Activated CD4-positive, alpha-beta T cell treated with anti-CD3 and anti-CD28 coated beads for 36 hours (primary cell): ENCODE data around the gene C1orf53. TPM values are rescaled to one million over a fixed set of nuclear protein-coding genes. Genes with fewer than 3 reads are reported as not detected.
"Not testable (repeated sequence)": the region's sequence is repeated elsewhere in the genome, so short reads cannot be mapped to it uniquely, and the experiment has no call there.

Source experiments
- ATAC-seq: fragments of 200-7000 bp; cut with Tn5 transposase; one replicate; pipeline ENCODE4 v1.10.0; 2021; ENCODE audit warnings: mild to moderate bottlenecking, moderate library complexity
- CTCF ChIA-PET: fragments of 350-600 bp; sonication (Branson Sonifier 250); formaldehyde crosslinking; loops from one replicate; lab custom pipeline; 2021; ENCODE audit warnings: antibody characterized with exemption; lab: Charles Lee
- POLR2A ChIA-PET: fragments of 350-600 bp; sonication (Branson Sonifier 250); formaldehyde crosslinking; loops from one replicate; lab custom pipeline; 2021; ENCODE audit warnings: antibody characterized with exemption, inconsistent platforms; lab: Charles Lee
- DNase-seq: peaks from one replicate; pipeline ENCODE4 v3.0.0-alpha.2; 2020
- H3K27ac Mint-ChIP-seq: one replicate; pipeline ENCODE4 v1.8.0; 2021; ENCODE audit warnings: mixed read lengths
- H3K27me3 Mint-ChIP-seq: one replicate; pipeline ENCODE4 v1.8.0; 2021; ENCODE audit warnings: mixed read lengths
- H3K36me3 Mint-ChIP-seq: one replicate; pipeline ENCODE4 v1.8.0; 2021; ENCODE audit warnings: low read depth, mixed read lengths
- H3K4me1 Mint-ChIP-seq: one replicate; pipeline ENCODE4 v1.8.0; 2021; ENCODE audit warnings: mixed read lengths
- H3K4me3 Mint-ChIP-seq: one replicate; pipeline ENCODE4 v1.8.0; 2021; ENCODE audit warnings: mild to moderate bottlenecking, moderate library complexity, mixed read lengths
- H3K9me3 Mint-ChIP-seq: one replicate; pipeline ENCODE4 v1.8.0; 2021; ENCODE audit warnings: low read depth, mixed read lengths
- intact Hi-C, 2 experiments: fragments of 100-400 bp; cut with DNase I in 1 of 2; cut with micrococcal nuclease in 1 of 2; formaldehyde crosslinking; loops; one replicate each; pipeline versions ENCODE4 v1.14.2 to v1.15.1; 2022 to 2024; cut with DNase I, micrococcal nuclease
- total RNA-seq, 2 experiments: library from RNA; stranded (reverse); gene quantifications; one replicate each; pipeline ENCODE4 v1.2.3, GENCODE V29; 2021

The C1orf53 gene
- total RNA-seq, 2 experiments from 2014 or later: 0.66 TPM; not detected in 1

DNA sequence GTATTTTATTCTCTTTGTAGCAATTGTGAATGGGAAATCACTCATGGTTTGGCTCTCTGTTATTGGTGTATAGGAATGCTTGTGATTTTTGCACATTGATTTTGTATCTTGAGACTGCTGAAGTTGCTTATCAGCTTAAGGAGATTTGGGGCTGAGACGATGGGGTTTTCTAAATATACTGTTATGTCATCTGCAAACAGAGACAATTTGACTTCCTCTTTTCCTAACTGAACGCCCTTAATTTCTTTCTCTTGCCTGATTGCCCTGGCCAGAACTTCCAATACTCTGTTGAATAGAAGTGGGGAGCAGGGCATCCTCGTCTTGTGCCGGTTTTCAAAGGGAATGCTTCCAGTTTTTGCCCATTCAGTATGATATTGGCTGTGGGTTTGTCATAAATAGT is 22.0 kb upstream of the C1orf53 start:
- DNase-seq, H3K4me3 Mint-ChIP-seq, H3K4me1 Mint-ChIP-seq, CTCF ChIA-PET, ATAC-seq, H3K36me3 Mint-ChIP-seq, H3K27ac Mint-ChIP-seq, intact Hi-C loops: not testable (repeated sequence)
- POLR2A ChIA-PET: interaction anchor here (0.7 kb wide), 1 partner anchor 24 kb away, joined by 3 read pairs; no protein-coding TSS in a partner anchor
- Mint-ChIP-seq H3K27me3 (peaks cover 12% of the 10 kb centered on the region), H3K9me3 (peaks cover 15% of the 10 kb centered on the region)

GRCh38 chr1:197882241-197882640 is 20.2 kb upstream of the C1orf53 start:
- CTCF ChIA-PET, H3K4me3 Mint-ChIP-seq, ATAC-seq, DNase-seq, POLR2A ChIA-PET, H3K4me1 Mint-ChIP-seq, intact Hi-C loops, H3K9me3 Mint-ChIP-seq, H3K36me3 Mint-ChIP-seq, H3K27ac Mint-ChIP-seq: not testable (repeated sequence)
- peaks cover 12% of the 10 kb centered on the region for H3K27me3 Mint-ChIP-seq

GRCh38 chr1:197884173-197884572 is 18.3 kb upstream of the C1orf53 start:
- ChIA-PET POLR2A (no interaction called here), CTCF (no interaction called here)
- DNase-seq (no peak), ATAC-seq (no peak)
- H3K4me1 Mint-ChIP-seq: no peaks in the 10 kb centered on the region
- intact Hi-C loops: no loop called here
- H3K9me3 Mint-ChIP-seq: no peaks in the 10 kb centered on the region
- no peaks in the 10 kb centered on the region for H3K36me3 Mint-ChIP-seq
- H3K27ac Mint-ChIP-seq: no peak overlapping the region
- no peak overlapping the region for H3K4me3 Mint-ChIP-seq
- H3K27me3 Mint-ChIP-seq: peaks cover 19% of the 10 kb centered on the region

DNA sequence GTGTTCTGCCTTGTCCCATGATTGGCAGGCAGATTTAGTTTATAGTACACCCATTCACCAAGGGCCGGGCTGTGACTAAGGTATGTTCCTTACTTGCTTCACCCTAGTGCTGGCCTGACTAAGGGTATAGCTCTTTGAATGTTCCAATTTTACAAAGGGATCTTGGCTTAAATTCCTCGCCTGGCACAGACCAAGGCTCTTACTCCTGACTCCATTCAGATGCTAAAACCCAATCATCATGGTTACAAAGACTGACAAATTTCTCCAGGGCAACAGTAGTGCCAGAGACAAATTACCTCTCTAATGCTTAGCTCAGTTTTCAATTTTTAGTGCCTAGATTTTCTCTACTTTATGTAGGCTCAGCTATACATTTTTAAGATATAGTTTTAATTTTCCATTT is 11.5 kb upstream of the C1orf53 start:
- CTCF ChIA-PET: interaction anchor here (0.8 to 2.7 kb wide), 3 partner anchors 17 to 273 kb away, joined by 3 to 6 read pairs (median 3); no protein-coding TSS in a partner anchor

DNA sequence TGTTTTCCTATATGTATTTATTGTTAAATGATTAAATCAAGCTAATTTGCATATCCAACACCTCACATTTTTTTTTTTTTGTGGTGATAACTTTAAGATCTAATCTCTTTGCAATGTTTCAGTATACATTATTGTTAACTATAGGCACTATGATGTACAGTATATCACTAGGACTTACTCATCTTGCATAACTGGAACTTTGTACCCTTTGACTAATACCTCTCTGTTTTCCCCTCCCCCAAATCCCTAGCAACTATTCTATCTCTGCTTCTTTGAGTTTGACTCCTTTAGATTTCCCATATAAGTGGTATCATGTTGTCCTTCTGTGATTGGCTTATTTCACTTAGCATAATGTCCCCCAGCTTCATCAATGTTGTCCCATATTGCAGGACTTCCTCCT is 9.7 kb upstream of the C1orf53 start:
- H3K4me3 Mint-ChIP-seq: no peak overlapping the region
- ChIA-PET POLR2A (no interaction called here), CTCF (interaction anchor here (1.0 to 2.7 kb wide), 2 partner anchors 24 to 31 kb away, joined by 3 to 6 read pairs; no protein-coding TSS in a partner anchor)
- H3K4me1 Mint-ChIP-seq: no peaks in the 10 kb centered on the region
- H3K9me3 Mint-ChIP-seq: no peaks in the 10 kb centered on the region
- DNase-seq (no peak), ATAC-seq (no peak)
- intact Hi-C loops: no loop called here
- no peaks in the 10 kb centered on the region for H3K36me3 Mint-ChIP-seq
- H3K27ac Mint-ChIP-seq: no peak overlapping the region
- H3K27me3 Mint-ChIP-seq: peaks cover 31% of the 10 kb centered on the region

More for the DNA sequence above, 11.5 kb upstream of the C1orf53 start:
- H3K9me3 Mint-ChIP-seq: no peaks in the 10 kb centered on the region
- DNase-seq (no peak), ATAC-seq (no peak)
- no peak overlapping the region for H3K4me3 Mint-ChIP-seq
- no peaks in the 10 kb centered on the region for H3K36me3 Mint-ChIP-seq
- H3K27me3 Mint-ChIP-seq: peaks cover 24% of the 10 kb centered on the region
- intact Hi-C loops: no loop called here
- H3K27ac Mint-ChIP-seq: no peak overlapping the region
- POLR2A ChIA-PET: no interaction called here
- H3K4me1 Mint-ChIP-seq: no peaks in the 10 kb centered on the region

GRCh38 chr1:197896301-197896700 is 6.1 kb upstream of the C1orf53 start:
- CTCF ChIA-PET: no interaction called here
- no peak for ATAC-seq
- Mint-ChIP-seq H3K9me3 (no peaks in the 10 kb centered on the region), H3K36me3 (no peaks in the 10 kb centered on the region), H3K27me3 (peaks cover 28% of the 10 kb centered on the region), H3K4me1 (peaks cover 1% of the 10 kb centered on the region), H3K27ac (no peak overlapping the region), H3K4me3 (no peak overlapping the region)
- POLR2A ChIA-PET: no interaction called here
- DNase-seq: no peak
- intact Hi-C loops: no loop called here

- H3K4me1 Mint-ChIP-seq: peaks cover 14% of the 10 kb centered on the region
- H3K27ac Mint-ChIP-seq: no peak overlapping the region
- intact Hi-C loops: no loop called here
- ChIA-PET CTCF (interaction anchor here (0.6 kb wide), 1 partner anchor 189 kb away, joined by 3 read pairs; no protein-coding TSS in a partner anchor), POLR2A (no interaction called here)
- H3K27me3 Mint-ChIP-seq: peaks cover 25% of the 10 kb centered on the region
- no peaks in the 10 kb centered on the region for H3K9me3 Mint-ChIP-seq
- no peak for DNase-seq
- H3K4me3 Mint-ChIP-seq: no peak overlapping the region
- no peak for ATAC-seq
- no peaks in the 10 kb centered on the region for H3K36me3 Mint-ChIP-seq
Observed at GRCh38 chr1:197899037-197899436, 3.4 kb upstream of the C1orf53 start.

DNA sequence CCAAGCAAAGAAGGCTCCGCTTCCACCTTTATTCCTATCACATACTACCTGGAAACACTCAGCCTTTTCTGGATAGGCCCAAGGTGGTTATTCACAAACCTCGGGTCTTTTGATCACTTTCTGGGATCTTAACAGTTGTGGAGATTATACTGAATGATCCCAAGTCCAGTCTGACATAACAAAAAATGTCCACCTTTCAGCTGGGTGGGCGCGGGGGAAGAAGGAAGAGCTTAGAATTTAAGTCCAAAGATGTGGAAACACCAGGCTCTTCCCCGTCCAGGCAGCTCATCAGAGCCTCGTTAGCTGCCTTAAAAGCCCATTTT is 338 bp upstream of the C1orf53 start:
- intact Hi-C loops: loop anchor here (1.0 to 10.0 kb wide), 6 partner anchors 15 to 783 kb away; partner anchors contain the start of genes DENND1B (in 1 of the 2), LHX9 (in 1 of the 2) and NEK7 (in 1 of the 2)
- Mint-ChIP-seq H3K27me3 (peaks cover 39% of the 10 kb centered on the region), H3K4me1 (peaks cover 14% of the 10 kb centered on the region), H3K9me3 (no peaks in the 10 kb centered on the region), H3K36me3 (no peaks in the 10 kb centered on the region), H3K27ac (peak overlapping the region; percentile 88), H3K4me3 (peak overlapping the region; percentile 76)
- POLR2A ChIA-PET: interaction anchor here (0.8 to 1.2 kb wide), 2 partner anchors 12 to 16 kb away, joined by 3 to 4 read pairs; partner anchors contain the start of gene LHX9
- no peak for DNase-seq
- ATAC-seq: no peak
- CTCF ChIA-PET: interaction anchor here (0.6 to 2.3 kb wide), 5 partner anchors 16 to 287 kb away, joined by 3 to 13 read pairs (median 4); no protein-coding TSS in a partner anchor

- Mint-ChIP-seq H3K9me3 (no peaks in the 10 kb centered on the region), H3K36me3 (no peaks in the 10 kb centered on the region), H3K4me3 (peak overlapping the region; percentile 76), H3K27me3 (peaks cover 37% of the 10 kb centered on the region), H3K27ac (peak overlapping the region; percentile 79), H3K4me1 (peaks cover 14% of the 10 kb centered on the region)
- no peak for DNase-seq
- intact Hi-C loops: loop anchor here (2.0 to 10.0 kb wide), 4 partner anchors 14 to 782 kb away; partner anchors contain the start of genes DENND1B (in 1 of the 2) and LHX9 (in 1 of the 2)
- CTCF ChIA-PET: interaction anchor here (0.6 to 2.3 kb wide), 9 partner anchors 12 to 1703 kb away, joined by 3 to 13 read pairs (median 3); no protein-coding TSS in a partner anchor
- POLR2A ChIA-PET: interaction anchor here (0.7 to 1.2 kb wide), 3 partner anchors 11 to 14 kb away, joined by 3 to 4 read pairs (median 3); partner anchors contain the start of gene LHX9
- ATAC-seq: no peak
Observed at GRCh38 chr1:197903196-197903514, 725 bp downstream of the C1orf53 start.

GRCh38 chr1:197904126-197904787 is 1.8 kb downstream of the C1orf53 start:
- ATAC-seq: no peak
- DNase-seq: no peak
- Mint-ChIP-seq H3K9me3 (no peaks in the 10 kb centered on the region), H3K4me1 (peaks cover 25% of the 10 kb centered on the region), H3K27me3 (peaks cover 48% of the 10 kb centered on the region), H3K27ac (no peak overlapping the region), H3K36me3 (no peaks in the 10 kb centered on the region), H3K4me3 (no peak overlapping the region)
- ChIA-PET POLR2A (interaction anchor here (0.6 kb wide), 1 partner anchor 35 kb away, joined by 3 read pairs; no protein-coding TSS in a partner anchor), CTCF (interaction anchor here (0.8 to 3.7 kb wide), 7 partner anchors 8 to 128 kb away, joined by 3 to 16 read pairs (median 4); partner anchors contain the start of gene LHX9)
- intact Hi-C loops: loop anchor here (5.0 to 10.0 kb wide), 3 partner anchors 127 to 781 kb away; partner anchors contain the start of gene DENND1B (in 1 of the 2)

GRCh38 chr1:197905699-197906351 is 3.4 kb downstream of the C1orf53 start:
- Mint-ChIP-seq H3K27me3 (peaks cover 60% of the 10 kb centered on the region), H3K4me3 (no peak overlapping the region), H3K36me3 (no peaks in the 10 kb centered on the region), H3K27ac (no peak overlapping the region), H3K4me1 (peaks cover 38% of the 10 kb centered on the region), H3K9me3 (no peaks in the 10 kb centered on the region)
- intact Hi-C loops: loop anchor here in 1 of 2 experiments (1.0 to 10.0 kb wide), 2 partner anchors 12 to 779 kb away; no protein-coding TSS in a partner anchor
- ChIA-PET POLR2A (no interaction called here), CTCF (interaction anchor here (0.5 to 3.7 kb wide), 4 partner anchors 10 to 714 kb away, joined by 3 to 16 read pairs (median 4); no protein-coding TSS in a partner anchor)
- DNase-seq: no peak
- ATAC-seq: no peak
